ENCODE data around the gene GGTA1.

- TF ChIP-seq CTCF (IDR thresholded peaks at IDR 0.05; ENCODE audit: poor library complexity, severe bottlenecking) (no peak), EZH2 (IDR thresholded peaks at IDR 0.05; ENCODE audit: borderline replicate concordance, insufficient read depth, low read length, poor library complexity, severe bottlenecking) (no peak), EP300 (conservative IDR thresholded peaks at IDR 0.05; ENCODE audit: poor library complexity, severe bottlenecking) (no peak), POLR2AphosphoS5 (IDR thresholded peaks at IDR 0.05) (no peak), RAD21 (conservative IDR thresholded peaks at IDR 0.05) (no peak), MXI1 (conservative IDR thresholded peaks at IDR 0.05; ENCODE audit: poor library complexity, severe bottlenecking) (no peak)
- TF ChIP-seq, protein P1, sequence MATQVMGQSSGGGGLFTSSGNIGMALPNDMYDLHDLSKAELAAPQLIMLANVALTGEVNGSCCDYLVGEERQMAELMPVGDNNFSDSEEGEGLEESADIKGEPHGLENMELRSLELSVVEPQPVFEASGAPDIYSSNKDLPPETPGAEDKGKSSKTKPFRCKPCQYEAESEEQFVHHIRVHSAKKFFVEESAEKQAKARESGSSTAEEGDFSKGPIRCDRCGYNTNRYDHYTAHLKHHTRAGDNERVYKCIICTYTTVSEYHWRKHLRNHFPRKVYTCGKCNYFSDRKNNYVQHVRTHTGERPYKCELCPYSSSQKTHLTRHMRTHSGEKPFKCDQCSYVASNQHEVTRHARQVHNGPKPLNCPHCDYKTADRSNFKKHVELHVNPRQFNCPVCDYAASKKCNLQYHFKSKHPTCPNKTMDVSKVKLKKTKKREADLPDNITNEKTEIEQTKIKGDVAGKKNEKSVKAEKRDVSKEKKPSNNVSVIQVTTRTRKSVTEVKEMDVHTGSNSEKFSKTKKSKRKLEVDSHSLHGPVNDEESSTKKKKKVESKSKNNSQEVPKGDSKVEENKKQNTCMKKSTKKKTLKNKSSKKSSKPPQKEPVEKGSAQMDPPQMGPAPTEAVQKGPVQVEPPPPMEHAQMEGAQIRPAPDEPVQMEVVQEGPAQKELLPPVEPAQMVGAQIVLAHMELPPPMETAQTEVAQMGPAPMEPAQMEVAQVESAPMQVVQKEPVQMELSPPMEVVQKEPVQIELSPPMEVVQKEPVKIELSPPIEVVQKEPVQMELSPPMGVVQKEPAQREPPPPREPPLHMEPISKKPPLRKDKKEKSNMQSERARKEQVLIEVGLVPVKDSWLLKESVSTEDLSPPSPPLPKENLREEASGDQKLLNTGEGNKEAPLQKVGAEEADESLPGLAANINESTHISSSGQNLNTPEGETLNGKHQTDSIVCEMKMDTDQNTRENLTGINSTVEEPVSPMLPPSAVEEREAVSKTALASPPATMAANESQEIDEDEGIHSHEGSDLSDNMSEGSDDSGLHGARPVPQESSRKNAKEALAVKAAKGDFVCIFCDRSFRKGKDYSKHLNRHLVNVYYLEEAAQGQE (IDR thresholded peaks at IDR 0.05; ENCODE audit: borderline replicate concordance) = no peak
Observed at GRCh38 chr9:121484651-121485446, 14.8 kb downstream of the GGTA1 start.

Measured in neural cell (in vitro differentiated cells).